ENCODE measurements around the gene CMTM4. TPM values are rescaled to one million over a fixed set of nuclear protein-coding genes. Genes with fewer than 3 reads are reported as not detected.
A peak's percentile ranks its signal among the peaks of the same experiment; 100 is the strongest.

The CMTM4 gene
- total RNA-seq, 1 donor from 2014 or later, result 15.5 TPM

DNA sequence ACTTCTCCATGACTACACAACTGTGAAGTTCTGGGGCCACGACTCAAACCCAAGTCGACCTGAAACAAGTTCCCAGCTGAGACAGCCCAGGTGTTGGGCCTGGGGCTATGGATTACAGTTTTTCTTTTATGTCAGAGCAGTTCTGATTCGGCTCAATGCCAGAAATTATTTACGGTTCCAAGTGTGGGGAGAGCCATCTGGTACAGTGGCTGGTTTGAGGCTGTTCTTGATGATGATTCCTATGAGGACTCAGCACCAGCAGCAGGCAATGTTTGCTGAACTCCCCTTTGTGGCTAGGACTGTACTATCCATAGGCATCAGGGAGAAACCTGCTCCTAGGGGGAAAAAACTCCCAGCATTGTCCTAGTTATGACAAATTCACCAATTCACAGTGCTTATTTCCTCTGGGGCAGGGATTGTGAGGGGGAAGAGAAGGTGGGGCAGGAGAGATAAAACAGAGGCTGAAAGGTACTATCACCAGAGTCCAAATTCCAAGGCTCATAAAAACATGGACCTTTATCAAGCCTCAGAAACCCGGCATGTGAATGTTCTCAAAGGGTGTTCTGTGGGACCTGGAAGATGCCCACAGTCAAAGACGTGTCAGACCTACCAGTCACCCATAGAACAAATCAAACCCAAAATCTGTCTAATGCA lies 18.2 kb upstream of the CMTM4 start:
- Mint-ChIP-seq H3K27me3 (ENCODE audit: unreplicated experiment) (peaks cover 1% of the 10 kb centered on the region), H3K36me3 (ENCODE audit: low read depth, unreplicated experiment) (peaks cover 9% of the 10 kb centered on the region), H3K27ac (ENCODE audit: unreplicated experiment) (peak overlapping the region; percentile 37)

DNA sequence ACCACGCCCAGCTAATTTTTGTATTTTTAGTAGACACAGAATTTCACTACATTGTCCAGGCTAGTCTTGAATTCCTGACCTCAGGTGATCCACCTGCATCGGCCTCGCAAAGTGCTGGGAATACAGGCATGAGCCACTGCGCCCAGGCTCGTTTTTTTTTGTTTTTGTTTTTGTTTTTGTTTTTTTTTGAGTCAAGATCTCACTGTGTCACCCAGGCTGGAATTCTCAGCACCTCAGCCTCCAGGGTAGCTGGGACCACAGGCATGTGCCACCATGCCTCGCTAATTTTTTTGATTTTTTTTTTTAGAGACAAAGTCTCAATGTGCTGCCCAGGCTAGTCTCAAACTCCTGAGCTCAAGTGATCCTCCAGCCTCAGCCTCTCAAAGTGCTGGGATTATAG lies 17.5 kb upstream of the CMTM4 start:
- H3K36me3 Mint-ChIP-seq (ENCODE audit: low read depth, unreplicated experiment), result peaks cover 9% of the 10 kb centered on the region

More for the DNA sequence above, 18.2 kb upstream of the CMTM4 start:
- no peak overlapping the region for H3K4me3 Mint-ChIP-seq (ENCODE audit: unreplicated experiment)
- TF ChIP-seq, protein P1, sequence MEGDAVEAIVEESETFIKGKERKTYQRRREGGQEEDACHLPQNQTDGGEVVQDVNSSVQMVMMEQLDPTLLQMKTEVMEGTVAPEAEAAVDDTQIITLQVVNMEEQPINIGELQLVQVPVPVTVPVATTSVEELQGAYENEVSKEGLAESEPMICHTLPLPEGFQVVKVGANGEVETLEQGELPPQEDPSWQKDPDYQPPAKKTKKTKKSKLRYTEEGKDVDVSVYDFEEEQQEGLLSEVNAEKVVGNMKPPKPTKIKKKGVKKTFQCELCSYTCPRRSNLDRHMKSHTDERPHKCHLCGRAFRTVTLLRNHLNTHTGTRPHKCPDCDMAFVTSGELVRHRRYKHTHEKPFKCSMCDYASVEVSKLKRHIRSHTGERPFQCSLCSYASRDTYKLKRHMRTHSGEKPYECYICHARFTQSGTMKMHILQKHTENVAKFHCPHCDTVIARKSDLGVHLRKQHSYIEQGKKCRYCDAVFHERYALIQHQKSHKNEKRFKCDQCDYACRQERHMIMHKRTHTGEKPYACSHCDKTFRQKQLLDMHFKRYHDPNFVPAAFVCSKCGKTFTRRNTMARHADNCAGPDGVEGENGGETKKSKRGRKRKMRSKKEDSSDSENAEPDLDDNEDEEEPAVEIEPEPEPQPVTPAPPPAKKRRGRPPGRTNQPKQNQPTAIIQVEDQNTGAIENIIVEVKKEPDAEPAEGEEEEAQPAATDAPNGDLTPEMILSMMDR (IDR thresholded peaks at IDR 0.05; ENCODE audit: unreplicated experiment), result no peak
- H3K4me1 Mint-ChIP-seq (ENCODE audit: unreplicated experiment), result no peaks in the 10 kb centered on the region
- H3K9me3 Mint-ChIP-seq (ENCODE audit: unreplicated experiment), result no peaks in the 10 kb centered on the region
- no peak for DNase-seq (ENCODE audit: low spot score)

GRCh38 chr16:66713076-66713475 lies 16.5 kb upstream of the CMTM4 start:
- Mint-ChIP-seq H3K27me3 (ENCODE audit: unreplicated experiment) (peaks cover 1% of the 10 kb centered on the region), H3K36me3 (ENCODE audit: low read depth, unreplicated experiment) (peaks cover 9% of the 10 kb centered on the region), H3K4me3 (ENCODE audit: unreplicated experiment) (no peak overlapping the region), H3K9me3 (ENCODE audit: unreplicated experiment) (no peaks in the 10 kb centered on the region), H3K4me1 (ENCODE audit: unreplicated experiment) (no peaks in the 10 kb centered on the region), H3K27ac (ENCODE audit: unreplicated experiment) (no peak overlapping the region)
- no peak for DNase-seq (ENCODE audit: low spot score)
- TF ChIP-seq, protein P1 (IDR thresholded peaks at IDR 0.05; ENCODE audit: unreplicated experiment), result no peak

More for the DNA sequence above, 17.5 kb upstream of the CMTM4 start:
- H3K4me3 Mint-ChIP-seq (ENCODE audit: unreplicated experiment), result no peak overlapping the region
- no peak overlapping the region for H3K27ac Mint-ChIP-seq (ENCODE audit: unreplicated experiment)
- H3K9me3 Mint-ChIP-seq (ENCODE audit: unreplicated experiment), result no peaks in the 10 kb centered on the region
- TF ChIP-seq, protein P1 (IDR thresholded peaks at IDR 0.05; ENCODE audit: unreplicated experiment), result no peak
- peaks cover 1% of the 10 kb centered on the region for H3K27me3 Mint-ChIP-seq (ENCODE audit: unreplicated experiment)
- H3K4me1 Mint-ChIP-seq (ENCODE audit: unreplicated experiment), result no peaks in the 10 kb centered on the region
- DNase-seq (ENCODE audit: low spot score), result no peak

GRCh38 chr16:66712512-66712911 lies 16.0 kb upstream of the CMTM4 start:
- Mint-ChIP-seq H3K27ac (ENCODE audit: unreplicated experiment) (no peak overlapping the region), H3K4me3 (ENCODE audit: unreplicated experiment) (no peak overlapping the region), H3K27me3 (ENCODE audit: unreplicated experiment) (peaks cover 1% of the 10 kb centered on the region), H3K4me1 (ENCODE audit: unreplicated experiment) (no peaks in the 10 kb centered on the region), H3K9me3 (ENCODE audit: unreplicated experiment) (no peaks in the 10 kb centered on the region), H3K36me3 (ENCODE audit: low read depth, unreplicated experiment) (peaks cover 9% of the 10 kb centered on the region)
- no peak for DNase-seq (ENCODE audit: low spot score)
- TF ChIP-seq, protein P1 (IDR thresholded peaks at IDR 0.05; ENCODE audit: unreplicated experiment), result no peak

DNA sequence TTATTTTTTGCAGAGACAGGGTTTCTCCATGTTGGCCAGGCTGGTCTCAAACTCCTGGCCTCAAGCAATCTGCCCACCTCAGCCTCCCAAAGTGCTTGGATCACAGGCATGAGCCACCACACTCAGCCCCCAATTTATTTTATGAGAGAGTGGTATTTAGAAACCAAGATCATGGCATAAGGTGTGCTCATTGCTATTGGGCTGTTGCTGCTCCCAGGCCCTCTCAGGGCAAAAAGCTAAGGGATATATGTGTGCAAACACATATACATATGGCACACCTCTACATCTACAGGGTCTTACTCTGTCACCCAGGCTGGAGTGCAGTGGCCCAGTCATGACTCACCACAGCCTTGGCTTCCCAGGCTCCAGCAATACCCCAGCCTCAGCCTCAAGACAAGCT lies 15.0 kb upstream of the CMTM4 start:
- no peaks in the 10 kb centered on the region for H3K4me1 Mint-ChIP-seq (ENCODE audit: unreplicated experiment)

More for the DNA sequence above, 15.0 kb upstream of the CMTM4 start:
- Mint-ChIP-seq H3K27me3 (ENCODE audit: unreplicated experiment) (peaks cover 1% of the 10 kb centered on the region), H3K9me3 (ENCODE audit: unreplicated experiment) (no peaks in the 10 kb centered on the region), H3K36me3 (ENCODE audit: low read depth, unreplicated experiment) (peaks cover 9% of the 10 kb centered on the region), H3K4me3 (ENCODE audit: unreplicated experiment) (no peak overlapping the region), H3K27ac (ENCODE audit: unreplicated experiment) (no peak overlapping the region)
- TF ChIP-seq, protein P1 (IDR thresholded peaks at IDR 0.05; ENCODE audit: unreplicated experiment), result no peak
- DNase-seq (ENCODE audit: low spot score), result no peak

Data from endothelial cell (in vitro differentiated cells).